HG03108 (cell line): ENCODE data around the gene ASB10.

Experiments
- ATAC-seq: cut with Tn5 transposase; IDR thresholded peaks from one replicate; pipeline ENCODE4 v1.9.1; 2021; ENCODE audit warnings: moderate library complexity; ENCODE audit not compliant: unreplicated experiment

ASB10 gene

GRCh38 chr7:151188252-151188542 lies 1.1 kb upstream of the ASB10 start:
- ATAC-seq, result no peak

GRCh38 chr7:151187409-151188251 lies 580 bp upstream of the ASB10 start:
- ATAC-seq, result no peak

- no peak for ATAC-seq
These were observed 1.0 kb downstream of the ASB10 start for GRCh38 chr7:151185762-151186639.

GRCh38 chr7:151181011-151181431 lies 6.0 kb downstream of the ASB10 start:
- no peak for ATAC-seq

- no peak for ATAC-seq
These were observed 7.1 kb downstream of the ASB10 start for GRCh38 chr7:151179946-151180345.

- ATAC-seq, result no peak
These were observed 7.7 kb downstream of the ASB10 start for GRCh38 chr7:151179287-151179860.

- no peak for ATAC-seq
These were observed 8.2 kb downstream of the ASB10 start for GRCh38 chr7:151178831-151179230.

- no peak for ATAC-seq
These were observed 8.8 kb downstream of the ASB10 start for GRCh38 chr7:151178236-151178635.

- ATAC-seq, result no peak
These were observed 9.7 kb downstream of the ASB10 start for GRCh38 chr7:151177310-151177709.

GRCh38 chr7:151176401-151176800 lies 10.6 kb downstream of the ASB10 start:
- ATAC-seq, result no peak

- no peak for ATAC-seq
These were observed 11.2 kb downstream of the ASB10 start for GRCh38 chr7:151175793-151176311.

GRCh38 chr7:151175047-151175792 lies 11.8 kb downstream of the ASB10 start:
- no peak for ATAC-seq

GRCh38 chr7:151174246-151175046 lies 12.6 kb downstream of the ASB10 start:
- no peak for ATAC-seq

GRCh38 chr7:151173386-151174245 lies 13.4 kb downstream of the ASB10 start:
- no peak for ATAC-seq

GRCh38 chr7:151172273-151173141 lies 14.5 kb downstream of the ASB10 start:
- ATAC-seq, result peak; percentile 56

GRCh38 chr7:151168787-151169162 lies 18.3 kb downstream of the ASB10 start:
- ATAC-seq, result no peak

GRCh38 chr7:151168003-151168786 lies 18.9 kb downstream of the ASB10 start:
- ATAC-seq, result no peak
